NCI-H2107 treated with DMSO at 0.1 percent for 48 hours (cell line): Measurements from ENCODE around the gene BCOR.

Experiments
- DNase-seq: peaks from one replicate; lab custom pipeline; 2025; ENCODE audit not compliant: unreplicated experiment; lab: John Stamatoyannopoulos, UW

BCOR gene

DNA sequence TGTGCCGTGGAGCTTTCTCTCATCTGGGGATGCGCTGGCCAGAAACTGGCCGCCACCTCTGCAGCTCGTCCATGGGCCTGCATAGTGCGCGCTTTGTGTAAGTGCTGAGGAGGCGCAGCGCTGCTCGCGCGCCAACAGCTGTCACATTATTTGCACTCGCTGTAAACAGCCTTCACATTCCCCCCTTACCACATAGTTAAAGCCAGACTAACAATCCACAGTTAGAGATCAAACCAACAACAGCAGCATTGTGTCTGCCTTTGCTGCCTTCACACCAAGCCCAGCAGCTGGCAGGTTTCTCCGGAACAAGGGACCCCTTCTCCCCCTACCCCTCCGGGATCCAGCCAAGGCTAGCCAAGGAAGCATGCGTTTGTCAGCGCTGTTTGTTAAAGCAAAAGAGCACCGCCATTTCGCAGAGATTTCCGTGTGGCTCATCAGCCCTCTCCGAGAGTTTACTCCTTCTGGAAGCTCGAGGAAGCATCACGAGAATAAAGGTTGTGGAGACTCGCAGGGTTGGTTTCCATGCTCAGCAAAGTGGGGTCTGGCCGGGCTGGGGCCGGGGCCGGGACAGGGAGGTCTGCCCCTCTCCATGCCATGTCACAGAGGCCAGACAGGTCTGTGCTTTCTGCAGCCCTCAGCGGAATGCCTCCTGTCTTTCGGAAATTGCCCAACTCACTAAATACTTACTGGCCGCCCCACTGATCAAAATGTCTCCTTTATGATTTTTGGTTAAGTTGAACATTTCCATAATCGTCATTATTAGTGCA, 11.0 kb downstream of the BCOR start:
- DNase-seq, result peak; percentile 40

DNA sequence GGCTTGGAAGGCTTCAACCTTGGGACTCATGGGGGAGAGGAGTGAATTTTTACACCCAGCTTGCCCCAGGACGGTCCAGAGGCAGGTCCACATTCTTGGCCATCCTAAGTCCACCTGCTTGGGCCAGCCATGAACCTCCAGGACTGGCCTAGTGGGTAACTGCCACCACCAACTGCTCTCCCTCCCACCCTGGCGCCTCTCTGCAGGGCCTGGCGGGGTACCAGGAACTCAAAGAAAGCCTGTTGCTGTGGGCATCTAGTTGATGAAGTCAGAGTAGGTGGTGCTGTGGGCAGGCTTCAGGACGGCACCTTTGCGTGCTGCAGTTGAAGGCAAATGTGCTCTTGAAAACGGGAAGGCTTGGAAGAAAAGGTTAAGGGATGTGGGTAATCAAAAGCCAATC, 12.0 kb downstream of the BCOR start:
- no peak for DNase-seq

DNA sequence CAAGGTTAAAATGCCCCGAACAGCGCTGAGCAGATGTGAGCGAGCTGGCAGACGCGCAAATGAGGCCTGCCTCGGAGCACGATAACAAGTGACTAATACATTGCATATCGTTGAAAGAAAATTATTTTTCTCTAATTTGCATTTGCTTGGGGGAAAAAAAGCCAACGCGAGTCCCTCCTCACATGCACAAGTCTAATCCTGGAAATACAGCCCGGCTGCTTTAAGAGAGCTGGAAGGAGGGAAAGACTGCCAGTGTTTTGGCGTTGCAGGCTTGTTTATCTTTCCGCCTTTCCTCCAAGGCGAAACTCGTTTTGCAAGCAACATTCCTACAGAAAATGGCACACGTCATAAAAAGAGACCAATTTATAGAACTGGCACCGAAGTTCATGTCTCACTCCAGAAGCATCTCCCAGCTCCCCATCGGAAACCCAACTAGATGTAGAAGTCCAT, 12.6 kb downstream of the BCOR start:
- no peak for DNase-seq

DNA sequence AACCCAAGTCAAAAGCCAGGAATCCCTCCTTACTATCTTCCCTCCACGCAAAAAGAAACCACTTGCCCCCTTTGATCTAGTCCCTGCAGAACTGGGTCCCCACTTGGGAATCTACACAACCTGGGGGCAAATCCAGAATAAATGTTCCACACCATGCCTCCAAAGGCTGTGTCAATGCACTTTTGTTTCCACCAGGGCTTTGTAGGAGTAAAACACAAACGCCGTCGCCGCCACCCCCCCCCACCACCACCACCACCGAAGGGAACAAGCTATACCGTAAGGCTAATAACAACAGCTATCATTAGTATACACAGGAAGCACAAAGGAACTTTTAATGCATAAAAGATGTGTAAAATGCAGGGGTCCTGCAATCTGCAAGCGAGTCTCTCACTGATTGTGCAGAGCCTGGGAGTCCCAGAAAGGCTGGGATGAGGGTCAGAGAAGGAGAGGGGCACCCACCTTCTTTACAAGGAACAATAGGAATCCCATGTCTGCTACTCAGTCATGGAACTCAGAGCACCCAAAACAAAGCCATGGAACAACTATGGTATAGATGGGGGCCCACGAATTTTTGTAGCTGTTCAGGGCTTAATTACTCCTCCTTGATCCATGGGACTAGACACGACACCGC, 13.2 kb downstream of the BCOR start:
- DNase-seq, result no peak

DNA sequence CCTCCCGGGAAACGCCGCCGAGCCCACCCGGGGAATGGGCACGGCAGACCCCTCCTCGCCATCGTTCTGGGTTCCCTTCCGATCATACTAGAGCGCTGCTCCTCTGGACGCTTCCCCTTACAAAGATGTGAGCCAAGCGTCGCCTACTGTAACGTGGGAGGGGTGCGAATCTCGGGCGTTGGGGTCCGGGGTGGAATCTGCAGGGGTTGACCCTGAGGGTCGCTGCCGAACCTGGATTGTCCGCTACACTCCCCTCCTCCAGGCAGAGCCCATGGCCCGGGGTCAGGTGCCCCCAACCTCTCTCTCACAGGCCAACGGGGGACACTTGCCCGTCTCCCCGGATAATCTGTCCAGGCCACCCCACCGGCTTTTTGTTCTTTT, 13.8 kb downstream of the BCOR start:
- DNase-seq, result no peak

DNA sequence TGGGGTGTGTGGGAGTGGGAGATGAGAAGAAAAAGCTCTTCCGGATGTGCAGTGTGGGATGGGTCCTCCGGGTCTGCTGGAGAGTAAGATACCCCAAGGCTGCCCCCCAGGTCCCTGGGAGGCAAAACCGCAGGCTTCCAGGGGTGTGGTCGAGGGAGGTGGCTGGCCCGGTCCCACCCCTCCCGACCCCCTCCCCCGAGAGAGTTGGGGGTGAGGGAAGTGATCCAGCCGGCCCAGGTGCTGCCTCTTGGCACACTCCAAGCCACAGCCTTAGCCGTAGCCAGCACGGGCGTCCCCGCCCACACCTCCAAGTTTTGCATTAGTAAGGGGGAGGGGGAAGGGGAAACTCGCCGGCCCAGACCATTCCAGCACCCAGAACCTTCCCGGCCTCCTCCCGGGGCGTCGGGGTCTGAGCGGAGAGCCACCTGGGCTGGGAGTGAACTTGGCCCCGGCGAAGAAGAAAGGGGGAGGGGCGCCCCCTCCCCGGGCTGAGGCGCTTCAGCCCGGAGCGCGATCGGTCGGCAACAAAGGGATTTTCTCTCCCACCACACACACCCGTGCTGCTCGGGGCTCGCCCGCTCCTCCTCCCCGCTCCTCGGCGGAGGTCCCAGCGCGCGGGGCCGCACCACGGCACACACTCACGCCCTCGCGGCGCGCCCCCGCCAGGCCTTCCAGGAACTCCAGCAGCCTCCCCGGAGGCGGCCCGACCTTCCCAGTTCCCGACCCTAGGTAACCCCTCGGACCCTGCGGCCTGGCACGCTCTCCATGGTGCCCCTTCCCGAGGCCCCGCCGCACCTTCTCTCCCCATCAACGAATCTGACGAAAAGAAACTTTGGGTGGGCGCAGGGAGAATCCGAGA, 14.4 kb downstream of the BCOR start:
- DNase-seq, result no peak

DNA sequence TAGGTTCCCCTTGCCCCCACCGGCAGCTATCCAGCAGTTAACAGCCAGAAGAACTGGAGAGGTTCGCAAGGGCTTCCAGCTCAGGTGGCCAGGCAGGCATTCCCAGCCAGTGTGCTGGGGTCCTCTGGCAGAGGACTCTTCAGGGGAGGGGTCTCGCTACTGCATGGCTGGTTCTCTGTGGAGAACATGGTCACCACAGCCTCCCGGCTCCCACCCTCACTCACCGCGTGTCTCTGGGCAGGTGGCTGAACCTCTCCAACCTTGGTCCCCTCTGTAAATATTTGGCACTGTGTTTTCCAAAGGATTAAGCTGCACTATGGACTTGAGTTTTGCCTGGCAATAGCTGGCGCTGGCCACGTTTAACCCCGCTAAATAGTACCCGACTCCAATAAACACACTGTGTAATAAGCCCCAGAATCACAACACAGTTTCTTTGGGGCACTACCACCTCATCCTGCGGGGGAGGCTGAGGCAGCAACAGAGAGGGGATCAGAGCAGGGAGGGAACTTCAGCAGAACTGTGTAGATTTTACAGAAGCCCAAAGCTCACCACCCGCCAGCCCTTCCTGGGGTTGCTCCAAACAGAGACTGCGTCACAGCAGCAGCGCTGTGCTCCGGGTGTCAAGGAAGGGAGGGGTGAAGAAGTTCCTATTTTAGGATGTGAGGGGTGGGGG, 15.2 kb downstream of the BCOR start:
- no peak for DNase-seq

DNA sequence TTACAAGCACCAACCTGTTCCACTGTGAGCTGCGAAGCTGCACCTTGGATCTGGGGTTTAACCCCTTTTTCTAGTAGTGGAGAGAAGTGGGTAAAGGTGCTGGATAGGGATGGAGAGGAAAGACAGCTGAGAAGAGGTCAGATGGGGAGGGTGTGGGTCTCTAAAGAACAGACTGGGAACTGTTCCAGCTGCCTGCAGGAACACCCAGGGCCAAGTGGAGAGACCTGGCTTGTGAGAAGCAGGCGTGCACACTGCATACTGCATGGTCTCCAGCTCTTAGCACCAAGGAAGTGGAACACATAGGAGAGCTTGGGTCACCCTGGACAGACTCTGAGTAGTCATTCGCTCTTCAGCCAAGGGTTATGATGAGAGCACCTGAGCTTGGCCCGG, 16.1 kb downstream of the BCOR start:
- no peak for DNase-seq

DNA sequence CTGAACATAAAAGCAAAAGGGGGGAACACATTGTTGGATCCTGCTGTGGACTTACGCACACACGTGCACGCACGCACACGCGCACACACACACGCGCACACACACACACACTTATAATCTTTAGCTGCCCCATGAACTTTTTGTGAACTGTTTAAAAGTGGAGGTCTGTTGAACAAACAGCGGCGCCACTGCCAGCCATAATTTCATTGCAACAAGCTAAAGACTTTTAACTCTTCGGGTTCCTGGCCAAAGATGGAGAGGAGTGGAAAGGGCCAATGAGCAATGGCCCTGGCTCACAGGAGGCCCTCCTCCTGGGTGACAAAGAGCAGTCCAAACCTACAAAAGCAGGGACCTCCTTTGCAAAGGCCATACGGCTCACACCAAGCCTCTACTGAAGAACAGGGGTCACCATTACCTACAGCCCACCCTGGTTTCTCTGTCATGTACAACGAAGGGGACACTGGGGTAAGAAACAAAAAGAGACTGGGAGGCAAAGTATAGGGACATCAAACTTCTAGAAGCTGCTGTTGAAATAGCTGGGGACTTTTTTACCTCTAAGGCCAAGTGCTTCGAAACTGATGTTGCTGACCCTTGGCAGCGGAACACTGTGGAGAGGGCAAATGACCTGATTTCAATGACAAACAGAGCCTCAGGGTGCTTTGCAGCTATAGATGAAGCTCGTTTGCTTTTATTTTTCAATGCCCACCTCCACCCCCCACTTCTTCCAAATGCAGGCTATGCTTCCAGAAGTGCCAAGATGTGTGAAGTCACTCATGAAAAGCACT, 16.7 kb downstream of the BCOR start:
- DNase-seq, result no peak

DNA sequence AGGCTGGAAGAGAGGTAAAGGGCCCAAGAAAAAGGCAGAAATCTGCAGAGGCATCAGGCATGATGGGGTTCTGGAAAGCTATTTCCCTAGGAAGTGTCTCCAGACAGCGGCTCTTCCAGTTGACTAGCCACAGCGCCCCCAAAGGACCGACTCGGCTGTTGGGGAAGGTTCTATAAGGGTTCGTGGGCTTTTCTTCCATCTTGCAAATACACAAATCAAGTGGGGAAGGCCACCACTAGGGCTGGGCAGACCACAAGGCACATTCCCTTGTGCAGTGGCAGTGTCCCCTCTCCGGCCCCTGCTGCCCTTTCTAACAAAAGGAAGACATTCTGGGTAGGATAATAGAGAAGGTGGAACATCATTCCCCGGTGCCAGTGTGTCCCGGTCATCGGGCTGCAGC, 18.2 kb downstream of the BCOR start:
- DNase-seq, result no peak

DNA sequence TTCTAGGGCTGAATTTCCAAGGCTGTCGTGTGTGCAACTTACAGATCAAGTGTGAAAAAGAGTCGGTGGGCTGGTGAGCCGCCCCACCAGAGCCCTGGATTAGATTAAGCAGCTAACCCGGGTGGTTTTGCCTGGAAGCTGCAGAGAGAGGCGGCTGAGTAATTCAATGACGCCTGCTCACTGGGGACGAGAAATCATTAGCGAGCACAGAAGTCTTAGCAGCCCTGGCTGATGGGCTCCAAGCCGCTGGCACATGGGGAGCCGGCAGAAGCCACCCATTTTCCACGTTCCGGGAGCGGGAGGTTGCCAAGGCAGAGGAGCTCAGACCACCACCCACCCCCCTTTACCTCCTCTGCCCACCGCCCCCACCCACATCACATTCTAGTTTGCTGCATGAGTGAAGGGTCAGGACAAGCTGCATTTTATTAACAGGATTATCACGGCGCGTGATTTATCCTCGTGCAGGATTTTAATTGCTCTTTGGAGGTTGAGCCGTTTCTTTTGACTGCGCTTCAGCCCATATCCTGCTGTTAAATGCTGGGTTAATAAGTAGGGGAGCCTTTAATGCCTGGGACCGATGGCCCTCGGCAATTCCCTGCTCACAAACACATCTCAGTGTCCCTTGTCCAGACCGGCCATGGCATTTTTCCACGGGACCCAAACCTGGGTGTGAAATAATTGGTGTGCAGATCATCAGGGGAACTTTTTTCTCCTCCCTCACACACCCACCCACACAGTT, 19.1 kb downstream of the BCOR start:
- DNase-seq, result no peak

DNA sequence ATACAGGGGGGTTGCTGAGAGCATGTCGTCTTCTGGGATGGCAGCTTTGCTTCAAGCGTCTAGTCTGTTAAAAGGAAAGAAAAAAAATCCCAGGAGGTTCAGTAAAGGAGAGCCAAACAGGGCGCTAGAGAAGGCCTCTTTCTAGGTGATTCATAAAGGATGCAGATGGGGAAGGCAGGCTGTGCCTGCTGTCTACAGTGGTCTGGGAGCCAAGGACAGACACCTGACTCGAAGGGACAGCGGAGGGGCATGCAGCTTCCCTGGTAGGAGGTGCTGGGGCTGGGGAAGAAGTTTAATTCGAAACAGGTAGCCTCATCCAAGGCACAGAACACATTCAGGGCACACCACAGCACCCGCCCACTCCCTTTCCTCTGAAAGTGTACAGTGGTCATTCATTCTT, 19.9 kb downstream of the BCOR start:
- no peak for DNase-seq

DNA sequence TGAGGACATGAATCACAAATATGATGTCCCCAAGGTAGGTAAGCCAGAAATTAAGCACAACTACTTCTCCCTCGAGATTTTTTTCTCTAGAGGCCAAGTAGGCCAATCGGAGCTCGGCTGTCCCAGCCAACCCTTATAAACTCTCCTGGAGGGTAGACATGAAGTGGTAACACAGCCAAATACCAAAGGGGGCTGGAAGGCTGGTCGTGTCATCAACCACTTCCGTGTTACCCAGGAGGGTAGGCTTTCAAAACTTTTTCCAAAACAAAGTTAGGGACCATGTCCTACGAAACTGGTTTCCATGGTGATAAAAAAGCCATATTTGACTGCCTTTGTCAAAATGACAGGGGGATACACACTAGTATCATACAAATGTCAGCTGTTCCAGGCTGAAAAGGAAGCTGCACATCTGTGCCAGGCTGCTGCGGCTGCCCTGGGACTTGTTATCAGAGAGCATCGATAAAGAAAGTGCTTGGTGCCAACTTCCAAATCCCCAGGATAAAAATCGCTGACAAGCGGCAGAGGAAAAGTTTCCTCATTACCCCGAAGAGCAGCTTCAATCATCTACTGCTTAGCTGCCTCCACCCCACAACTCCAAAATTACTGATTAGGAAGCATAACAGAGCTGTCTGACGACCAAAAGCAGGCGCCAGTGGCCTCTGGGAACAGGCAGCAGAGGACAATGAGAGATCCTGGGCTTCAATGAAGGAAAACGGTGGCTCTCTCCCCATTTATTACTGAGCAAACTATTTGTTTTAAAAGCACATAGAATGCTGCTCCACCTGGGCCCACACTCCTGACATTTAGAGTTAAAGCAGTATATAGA, 20.8 kb downstream of the BCOR start:
- DNase-seq, result no peak

DNA sequence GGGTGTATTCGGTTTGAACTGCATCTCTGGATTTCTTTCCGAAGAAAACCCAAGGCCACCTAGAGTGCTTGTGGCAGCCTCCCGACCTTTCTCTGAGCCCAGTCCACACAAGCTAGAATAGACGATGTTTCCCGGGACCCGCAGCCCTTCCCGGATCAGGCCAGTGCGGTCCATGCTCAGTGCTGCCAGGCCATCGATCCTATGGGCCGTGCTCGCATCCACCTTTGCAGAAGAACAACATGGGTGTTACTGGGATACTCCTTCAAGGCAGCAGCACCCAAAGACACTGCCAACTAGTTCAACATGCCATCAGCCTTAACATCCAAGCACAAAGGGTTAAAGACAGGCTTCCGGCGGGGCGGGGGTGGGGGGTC, 22.8 kb downstream of the BCOR start:
- no peak for DNase-seq

DNA sequence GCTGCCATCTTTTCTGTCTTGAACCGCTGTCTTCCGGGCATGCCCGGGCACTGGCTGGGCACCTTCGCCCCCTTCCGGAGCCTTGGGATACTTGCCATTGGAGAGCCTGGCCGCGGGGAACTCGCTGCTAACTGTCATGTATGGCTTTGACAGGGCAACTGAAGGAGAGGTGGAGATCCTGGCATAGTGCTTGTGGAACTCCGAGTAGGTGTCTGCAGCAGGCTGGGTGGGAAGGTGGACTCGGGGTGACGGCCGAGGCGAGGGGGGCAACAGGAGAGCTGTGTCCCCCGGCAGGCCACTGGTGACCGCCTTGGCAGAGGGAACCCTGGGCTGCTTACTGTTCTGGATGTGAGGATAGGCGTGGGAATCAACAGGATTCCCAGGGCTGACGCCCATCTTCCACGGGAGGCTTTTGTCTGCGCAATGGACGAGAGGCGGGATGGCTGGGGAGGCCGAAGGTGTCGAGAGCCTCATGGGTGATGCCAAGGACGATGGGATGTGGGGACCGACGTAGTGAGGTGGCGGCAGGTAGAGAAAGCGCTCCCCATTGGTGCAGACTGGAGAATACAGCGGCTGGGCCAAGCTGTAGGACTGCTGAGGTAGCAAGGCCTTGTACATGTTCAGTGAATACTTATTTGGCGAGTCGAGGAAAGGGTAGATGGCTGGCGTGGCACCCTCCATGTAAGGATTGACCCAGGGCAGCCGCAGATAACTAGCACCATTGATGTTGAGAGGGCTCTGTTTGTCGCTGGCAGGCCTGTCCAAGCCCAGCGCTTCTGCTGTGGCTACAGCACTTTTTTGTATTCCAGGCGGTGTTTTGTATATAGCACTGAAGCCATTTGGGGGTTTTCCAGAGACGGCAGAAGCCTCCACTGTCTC, 23.4 kb downstream of the BCOR start:
- DNase-seq, result no peak

DNA sequence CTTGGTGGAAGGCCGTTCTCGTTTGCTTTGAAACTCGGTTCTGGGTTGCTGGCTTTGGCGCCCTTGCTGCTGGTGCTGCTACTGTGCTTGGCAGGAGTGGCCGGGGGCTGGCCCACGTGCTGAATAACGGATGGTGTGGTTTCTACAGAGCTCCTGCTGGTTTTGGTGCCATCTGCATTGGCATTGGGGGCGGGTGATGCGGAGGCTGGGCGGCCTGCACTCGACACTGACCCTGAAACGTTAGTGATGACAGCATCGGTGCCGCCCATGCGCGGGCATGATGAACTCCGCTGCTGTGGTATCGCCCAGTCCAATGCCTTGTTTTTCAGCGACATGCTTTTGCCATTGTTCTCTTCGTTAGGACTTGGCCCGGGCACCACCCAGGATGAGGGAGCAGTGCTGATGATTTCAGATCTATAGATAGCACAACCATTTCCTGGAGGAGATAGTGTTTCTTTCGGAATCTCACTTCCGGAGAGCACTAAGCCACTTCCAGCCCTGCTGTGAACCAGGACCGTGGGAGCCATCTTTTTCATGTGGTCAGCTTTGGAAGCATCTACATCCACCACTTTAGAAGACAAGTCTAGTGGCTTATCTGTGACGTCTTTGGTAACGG, 24.2 kb downstream of the BCOR start:
- no peak for DNase-seq

DNA sequence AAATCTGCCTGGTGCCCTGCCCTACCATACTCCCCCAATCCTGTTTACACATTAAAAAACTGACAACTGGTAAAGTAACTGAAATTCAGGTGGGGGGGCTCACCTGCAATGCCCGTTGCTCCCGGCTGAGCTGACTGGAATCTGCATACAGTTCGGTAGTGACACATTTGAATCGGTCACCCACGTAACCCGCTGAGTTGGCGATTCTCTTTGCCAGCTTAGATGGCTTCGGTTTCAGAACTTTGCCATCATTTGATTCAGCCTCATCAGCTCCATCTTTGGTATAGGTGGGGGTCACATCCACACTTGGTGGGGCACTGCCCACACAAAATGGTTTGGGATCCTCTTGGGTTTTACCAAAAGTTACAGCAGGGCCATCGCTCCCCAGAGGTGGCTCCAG, 25.5 kb downstream of the BCOR start:
- no peak for DNase-seq

DNA sequence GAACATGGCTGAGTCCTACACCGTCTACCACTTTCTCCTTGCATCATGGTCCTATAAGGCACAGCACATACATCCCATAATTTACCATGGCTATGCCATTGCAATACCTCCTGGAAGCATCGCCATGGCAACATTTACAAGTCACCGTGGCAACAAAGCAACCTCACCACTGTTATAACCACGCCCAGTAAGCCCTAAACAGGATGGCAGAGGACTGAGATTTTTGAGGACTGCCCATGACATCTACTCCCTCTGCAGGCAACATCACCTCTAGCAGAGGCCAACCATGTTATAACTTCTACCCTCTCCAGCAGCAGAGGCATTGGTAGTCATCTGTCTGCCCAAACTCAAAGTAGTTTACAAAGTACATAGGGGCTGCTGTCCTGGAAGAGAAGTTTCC, 29.7 kb downstream of the BCOR start:
- no peak for DNase-seq
